Chondrocyte (in vitro differentiated cells): ENCODE data around the gene ZNF521. TPM values are rescaled to one million over a fixed set of nuclear protein-coding genes. Genes with fewer than 3 reads are reported as not detected.

Source experiments
- DNase-seq: peaks from one replicate; pipeline ENCODE4 v3.0.0; 2021; ENCODE audit warnings: mixed read lengths, low spot score
- H3K27ac Mint-ChIP-seq: one replicate; pipeline ENCODE4 v1.8.0; 2021; ENCODE audit warnings: mild to moderate bottlenecking, moderate library complexity, mixed read lengths; ENCODE audit not compliant: unreplicated experiment
- H3K27me3 Mint-ChIP-seq: 2 replicates; pipeline ENCODE4 v1.8.0; 2021; ENCODE audit warnings: low read depth, mixed read lengths
- H3K36me3 Mint-ChIP-seq: 2 replicates; pipeline ENCODE4 v1.8.0; 2021; ENCODE audit warnings: low read depth, mixed read lengths
- H3K4me1 Mint-ChIP-seq: 2 replicates; pipeline ENCODE4 v1.8.0; 2021; ENCODE audit warnings: low read depth, mild to moderate bottlenecking, mixed read lengths
- H3K4me3 Mint-ChIP-seq: one replicate; pipeline ENCODE4 v1.8.0; 2021; ENCODE audit warnings: mild to moderate bottlenecking, moderate library complexity, mixed read lengths; ENCODE audit not compliant: unreplicated experiment
- H3K9me3 Mint-ChIP-seq: 2 replicates; pipeline ENCODE4 v1.8.0; 2021; ENCODE audit warnings: low read depth, mixed read lengths
- CTCF ChIP-seq: fragments of 200-600 bp; sonication (generic); IDR thresholded peaks from 2 replicates; pipeline ENCODE4 v1.5.0; 2021; ENCODE audit warnings: antibody characterized with exemption, mild to moderate bottlenecking, moderate library complexity
- total RNA-seq: library from RNA; stranded (reverse); gene quantifications from 3 replicates; pipeline ENCODE4 v1.2.1, GENCODE V29; 2021

Gene ZNF521
- total RNA-seq, 1 donor from 2014 or later: 29.7 TPM

GRCh38 chr18:25053466-25053865 lies 298.5 kb downstream of the ZNF521 start:
- Mint-ChIP-seq H3K4me1 (no peaks in the 10 kb centered on the region), H3K4me3 (no peak overlapping the region), H3K27me3 (no peaks in the 10 kb centered on the region), H3K36me3 (no peaks in the 10 kb centered on the region), H3K9me3 (no peaks in the 10 kb centered on the region), H3K27ac (no peak overlapping the region)
- DNase-seq: no peak
- no peak for TF ChIP-seq CTCF

- no peaks in the 10 kb centered on the region for H3K9me3 Mint-ChIP-seq
- no peaks in the 10 kb centered on the region for H3K4me1 Mint-ChIP-seq
- no peaks in the 10 kb centered on the region for H3K36me3 Mint-ChIP-seq
- H3K27me3 Mint-ChIP-seq: no peaks in the 10 kb centered on the region
- DNase-seq: no peak
- H3K27ac Mint-ChIP-seq: no peak overlapping the region
- H3K4me3 Mint-ChIP-seq: no peak overlapping the region
- no peak for TF ChIP-seq CTCF
These were observed 299.4 kb downstream of the ZNF521 start for GRCh38 chr18:25052511-25052921.

GRCh38 chr18:25050605-25051004 lies 301.4 kb downstream of the ZNF521 start:
- Mint-ChIP-seq H3K9me3 (no peaks in the 10 kb centered on the region), H3K4me3 (no peak overlapping the region), H3K27me3 (no peaks in the 10 kb centered on the region), H3K36me3 (no peaks in the 10 kb centered on the region), H3K27ac (no peak overlapping the region), H3K4me1 (no peaks in the 10 kb centered on the region)
- DNase-seq: no peak
- no peak for TF ChIP-seq CTCF

GRCh38 chr18:25047983-25048382 lies 304.0 kb downstream of the ZNF521 start:
- Mint-ChIP-seq H3K36me3 (no peaks in the 10 kb centered on the region), H3K4me3 (no peak overlapping the region), H3K27me3 (no peaks in the 10 kb centered on the region), H3K4me1 (no peaks in the 10 kb centered on the region), H3K27ac (no peak overlapping the region), H3K9me3 (no peaks in the 10 kb centered on the region)
- no peak for TF ChIP-seq CTCF
- no peak for DNase-seq

- H3K36me3 Mint-ChIP-seq: no peaks in the 10 kb centered on the region
- H3K27me3 Mint-ChIP-seq: no peaks in the 10 kb centered on the region
- no peak for DNase-seq
- H3K9me3 Mint-ChIP-seq: no peaks in the 10 kb centered on the region
- TF ChIP-seq CTCF: no peak
- H3K27ac Mint-ChIP-seq: no peak overlapping the region
- H3K4me3 Mint-ChIP-seq: no peak overlapping the region
- no peaks in the 10 kb centered on the region for H3K4me1 Mint-ChIP-seq
These were observed 304.5 kb downstream of the ZNF521 start for GRCh38 chr18:25047421-25047820.
